Stimulated activated naive CD4-positive, alpha-beta T cell (primary cell): ENCODE data around the gene P3H1.
"Not testable (repeated sequence)": the region's sequence is repeated elsewhere in the genome, so short reads cannot be mapped to it uniquely, and the experiment has no call there.

ENCODE experiments used
- DNase-seq, 6 experiments: peaks; one replicate each; lab custom pipeline; 2025; lab: John Stamatoyannopoulos, UW

Gene P3H1, protein sequence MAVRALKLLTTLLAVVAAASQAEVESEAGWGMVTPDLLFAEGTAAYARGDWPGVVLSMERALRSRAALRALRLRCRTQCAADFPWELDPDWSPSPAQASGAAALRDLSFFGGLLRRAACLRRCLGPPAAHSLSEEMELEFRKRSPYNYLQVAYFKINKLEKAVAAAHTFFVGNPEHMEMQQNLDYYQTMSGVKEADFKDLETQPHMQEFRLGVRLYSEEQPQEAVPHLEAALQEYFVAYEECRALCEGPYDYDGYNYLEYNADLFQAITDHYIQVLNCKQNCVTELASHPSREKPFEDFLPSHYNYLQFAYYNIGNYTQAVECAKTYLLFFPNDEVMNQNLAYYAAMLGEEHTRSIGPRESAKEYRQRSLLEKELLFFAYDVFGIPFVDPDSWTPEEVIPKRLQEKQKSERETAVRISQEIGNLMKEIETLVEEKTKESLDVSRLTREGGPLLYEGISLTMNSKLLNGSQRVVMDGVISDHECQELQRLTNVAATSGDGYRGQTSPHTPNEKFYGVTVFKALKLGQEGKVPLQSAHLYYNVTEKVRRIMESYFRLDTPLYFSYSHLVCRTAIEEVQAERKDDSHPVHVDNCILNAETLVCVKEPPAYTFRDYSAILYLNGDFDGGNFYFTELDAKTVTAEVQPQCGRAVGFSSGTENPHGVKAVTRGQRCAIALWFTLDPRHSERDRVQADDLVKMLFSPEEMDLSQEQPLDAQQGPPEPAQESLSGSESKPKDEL

GRCh38 chr1:42766741-42767509 lies at the start of gene P3H1, which contains the start of gene C1orf50:
TSS of gene P3H1 (minus strand) at chr1:42767028. CDS start at chr1:42766971, 57 bp downstream.
TSS of gene C1orf50 (plus strand) at chr1:42767249. CDS start at chr1:42767312, 63 bp downstream.
- DNase-seq, result peak; percentile 97 to 100 (median 98)

GRCh38 chr1:42815941-42816584 lies 49.2 kb upstream of the P3H1 start:
- DNase-seq, result peak in 2 of 6 experiments; percentile 11 to 12

DNA sequence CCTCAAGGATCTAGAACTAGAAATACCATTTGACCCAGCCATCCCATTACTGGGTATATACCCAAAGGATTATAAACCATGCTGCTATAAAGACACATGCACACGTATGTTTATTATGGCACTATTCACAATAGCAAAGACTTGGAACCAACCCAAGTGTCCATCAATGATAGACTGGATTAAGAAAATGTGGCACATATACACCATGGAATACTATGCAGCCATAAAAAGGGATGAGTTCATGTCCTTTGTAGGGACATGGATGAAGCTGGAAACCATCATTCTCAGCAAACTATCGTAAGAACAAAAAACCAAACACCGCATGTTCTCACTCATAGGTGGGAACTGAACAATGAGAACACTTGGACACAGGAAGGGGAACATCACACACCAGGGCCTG lies 48.0 kb upstream of the P3H1 start:
- DNase-seq, result not testable (repeated sequence)

- no peak for DNase-seq
Observed at GRCh38 chr1:42807056-42807668, 40.3 kb upstream of the P3H1 start.

DNA sequence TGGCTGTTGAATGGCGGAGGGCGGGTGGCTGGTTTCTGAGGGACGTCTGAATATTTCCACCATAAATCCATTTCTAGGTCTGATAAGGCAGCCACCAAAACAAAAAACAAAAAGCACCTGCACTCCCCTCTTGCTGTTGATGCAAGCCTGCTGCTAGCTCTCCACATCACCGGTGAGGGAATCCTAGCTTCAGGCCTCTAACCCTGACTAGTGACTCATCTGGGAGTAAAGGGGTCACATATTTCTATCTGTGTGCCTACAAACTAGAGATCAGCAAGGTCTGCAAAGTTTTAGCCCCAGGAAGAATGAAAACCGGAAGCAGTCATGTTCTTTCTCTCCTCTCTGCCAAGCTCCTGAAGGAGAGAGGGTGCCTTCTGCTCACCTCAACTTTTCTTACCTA lies 39.8 kb upstream of the P3H1 start:
- no peak for DNase-seq

GRCh38 chr1:42806171-42806570 lies 39.3 kb upstream of the P3H1 start:
- no peak for DNase-seq

- no peak for DNase-seq
Observed at GRCh38 chr1:42801832-42802473, 35.1 kb upstream of the P3H1 start.

DNA sequence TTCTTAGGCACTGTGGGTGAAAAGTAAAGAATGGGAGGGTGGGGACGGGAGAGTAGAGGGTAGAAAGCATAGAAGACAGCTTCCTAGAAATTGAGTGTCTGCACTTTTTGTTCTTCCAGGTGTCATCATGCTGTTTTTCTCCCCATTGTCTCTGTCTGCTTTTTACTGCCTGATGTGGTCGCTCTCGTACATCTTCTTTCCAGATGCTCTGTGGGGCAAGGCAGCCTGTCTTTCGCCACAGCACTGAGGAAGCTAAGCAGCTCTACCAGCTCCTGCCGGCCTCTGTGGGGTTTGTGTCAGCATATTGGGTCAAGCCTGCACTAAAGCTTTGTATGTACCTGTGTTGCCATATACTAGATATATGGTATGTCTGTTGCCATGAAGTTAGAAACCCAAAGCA lies 31.2 kb upstream of the P3H1 start:
- no peak for DNase-seq

DNA sequence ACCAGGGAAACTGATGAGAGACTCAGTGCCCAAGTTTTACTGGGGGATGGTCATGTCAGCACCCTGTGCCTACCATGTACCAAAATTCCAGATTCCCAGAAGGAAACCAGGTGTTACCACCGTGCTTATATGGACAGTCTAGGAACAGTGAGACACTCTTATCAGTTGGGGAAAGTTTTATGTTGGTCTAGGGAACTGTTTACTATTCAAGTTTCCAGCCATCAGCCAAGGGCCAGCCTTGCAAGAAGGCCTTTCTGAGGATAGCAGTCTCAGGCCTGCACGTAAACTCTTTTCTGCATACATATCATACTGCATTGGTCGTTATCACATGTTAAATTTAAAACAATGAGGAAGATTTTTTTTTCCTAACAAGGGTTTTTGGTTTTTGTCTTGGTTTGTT lies 30.6 kb upstream of the P3H1 start:
- DNase-seq, result no peak

DNA sequence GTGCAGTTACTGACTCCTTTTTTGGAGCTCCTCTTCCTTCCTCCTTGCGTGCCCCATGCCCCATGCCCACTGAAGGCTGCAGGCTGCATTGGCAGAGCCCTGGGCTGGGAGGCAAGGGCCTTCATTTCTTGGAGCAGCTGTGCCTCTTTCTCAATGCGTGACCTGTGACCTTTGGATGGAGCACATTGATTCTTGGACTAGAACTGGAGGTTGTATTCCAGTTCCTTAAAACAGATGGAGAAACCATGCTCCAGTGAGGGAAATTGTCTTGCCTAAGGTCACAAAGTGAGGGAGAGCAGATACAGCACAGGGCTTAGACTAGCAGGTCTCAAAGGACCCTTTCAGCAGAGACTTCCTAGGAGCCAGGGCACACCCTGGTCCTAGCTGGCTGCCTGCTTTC lies 27.0 kb upstream of the P3H1 start:
- DNase-seq, result no peak

GRCh38 chr1:42788021-42788420 lies 21.2 kb upstream of the P3H1 start:
- DNase-seq, result no peak

- no peak for DNase-seq
Observed at GRCh38 chr1:42786097-42786496, 19.3 kb upstream of the P3H1 start.

- DNase-seq, result peak; percentile 6 to 52 (median 20)
Observed at GRCh38 chr1:42784946-42785693, 18.3 kb upstream of the P3H1 start, which contains the start of gene TMEM269. TSS of gene TMEM269 (plus strand) at chr1:42784991. CDS start at chr1:42789894, 4,903 bp downstream.

- DNase-seq, result no peak
Observed at GRCh38 chr1:42784547-42784945, 17.7 kb upstream of the P3H1 start.

- no peak for DNase-seq
Observed at GRCh38 chr1:42783092-42783491, 16.3 kb upstream of the P3H1 start.

GRCh38 chr1:42780176-42780575 lies 13.3 kb upstream of the P3H1 start:
- no peak for DNase-seq

DNA sequence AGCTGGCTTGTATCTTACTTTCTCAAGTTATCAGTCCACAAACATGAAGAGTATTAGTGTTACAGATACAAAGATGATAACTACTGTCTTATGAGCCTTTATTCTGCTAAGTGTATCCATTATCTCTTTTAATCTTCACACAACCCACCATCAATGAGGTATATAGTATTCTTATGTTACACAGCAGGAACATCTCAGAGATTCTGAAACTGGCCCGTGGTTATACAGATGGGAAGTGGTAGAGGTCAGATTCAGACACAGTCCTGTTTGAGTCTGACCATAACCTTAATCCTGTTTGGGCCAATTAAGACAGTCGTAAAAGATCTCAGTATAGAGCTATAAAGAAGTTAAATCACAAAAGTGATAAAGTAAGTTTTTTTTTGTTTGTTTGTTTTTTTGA lies 12.9 kb upstream of the P3H1 start:
- no peak for DNase-seq

GRCh38 chr1:42777852-42778251 lies 11.0 kb upstream of the P3H1 start:
- DNase-seq, result peak in 4 of 6 experiments; percentile 5 to 12 (median 7)

DNA sequence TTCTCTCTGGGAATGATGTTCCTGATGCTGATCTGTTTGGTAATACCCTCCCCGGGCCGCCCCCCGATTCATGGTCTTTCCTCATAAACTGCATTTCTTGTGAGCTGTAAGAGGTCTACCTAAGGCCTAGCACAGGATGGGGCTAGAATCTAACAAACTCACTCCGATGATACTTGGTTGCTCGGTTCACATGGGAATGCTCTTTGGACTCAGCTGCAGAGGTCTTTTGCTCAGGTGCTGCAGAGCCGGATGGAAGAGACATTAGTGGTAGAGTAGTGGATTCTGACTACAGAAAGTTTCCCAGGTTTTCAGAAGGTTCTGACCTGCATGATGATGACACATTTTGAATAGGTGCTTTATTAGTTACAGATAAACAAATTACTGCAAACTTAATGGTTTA lies 9.7 kb upstream of the P3H1 start:
- DNase-seq, result no peak

DNA sequence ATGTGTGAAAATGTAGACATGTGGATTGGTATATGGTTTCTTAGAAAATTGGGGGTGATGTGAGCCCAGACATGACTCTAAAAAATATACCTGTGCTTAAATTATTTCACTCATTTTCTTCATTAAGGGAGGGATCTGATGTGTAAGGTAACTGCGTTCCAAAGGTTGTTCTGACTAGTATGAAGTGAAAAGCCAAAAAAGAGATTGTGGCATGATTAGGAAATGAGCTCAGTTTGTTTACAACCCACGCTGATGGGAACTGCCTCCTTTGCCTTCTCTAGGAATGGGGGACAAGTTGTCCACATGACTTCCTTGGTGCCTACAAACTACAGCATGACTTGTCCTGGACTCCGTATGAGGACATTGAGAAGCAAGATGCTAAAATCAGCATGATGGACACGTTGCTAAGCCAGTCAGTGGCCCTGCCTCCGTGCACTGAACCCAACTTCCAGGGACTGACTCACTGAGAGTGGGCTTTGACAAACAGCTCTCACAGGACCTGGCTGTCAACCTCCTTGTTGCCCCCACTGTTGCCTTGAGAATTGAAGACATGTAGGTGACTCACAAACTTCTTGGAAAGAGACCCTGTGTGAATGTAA lies 8.2 kb upstream of the P3H1 start:
- DNase-seq, result no peak
